Measurements from ENCODE around the gene SKAP1. TPM values are rescaled to one million over a fixed set of nuclear protein-coding genes. Genes with fewer than 3 reads are reported as not detected.

Gene SKAP1
- total and polyA plus RNA-seq, 8 donors = 2.4 to 4.4 (median 3.2) TPM; not detected in 2

DNA sequence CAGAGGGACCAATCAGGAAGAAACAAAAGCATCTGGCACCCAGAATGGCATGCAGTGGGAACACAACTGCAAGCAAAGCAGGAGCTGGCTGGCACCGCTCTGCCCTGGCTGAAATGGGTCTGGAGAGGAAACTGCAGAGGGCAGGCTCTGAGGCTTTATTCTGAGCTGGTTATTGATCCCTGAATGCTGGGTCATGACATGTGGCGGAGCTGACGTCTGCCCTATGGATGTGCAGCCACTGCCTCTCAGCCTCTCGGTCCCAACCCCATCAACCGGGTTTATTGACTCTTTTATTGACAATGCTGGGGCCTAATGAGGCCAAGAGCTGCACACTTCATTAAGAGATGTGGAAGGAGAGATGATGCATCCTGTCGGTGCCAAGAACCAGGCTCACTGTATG, 3.9 kb upstream of the SKAP1 start:
- intact Hi-C loops (cut with DNase I; ENCODE audit: low total_unique reads) = no loop called here
- Histone ChIP-seq H3K27me3 (peaks cover 0 to 80% (median 58%) of the 10 kb centered on the region in 3 donors), H3K9me3 (no peaks in the 10 kb centered on the region), H3K36me3 (no peaks in the 10 kb centered on the region), H3K4me1 (peaks cover 6 to 12% (median 8%) of the 10 kb centered on the region in 4 donors), H3K27ac (no peak overlapping the region), H3K4me3 (no peak overlapping the region)
- TF ChIP-seq EP300 (IDR thresholded peaks at IDR 0.05) = no peak
- no peak for TF ChIP-seq POLR2AphosphoS5 (IDR thresholded peaks at IDR 0.05)
- TF ChIP-seq, protein P1, sequence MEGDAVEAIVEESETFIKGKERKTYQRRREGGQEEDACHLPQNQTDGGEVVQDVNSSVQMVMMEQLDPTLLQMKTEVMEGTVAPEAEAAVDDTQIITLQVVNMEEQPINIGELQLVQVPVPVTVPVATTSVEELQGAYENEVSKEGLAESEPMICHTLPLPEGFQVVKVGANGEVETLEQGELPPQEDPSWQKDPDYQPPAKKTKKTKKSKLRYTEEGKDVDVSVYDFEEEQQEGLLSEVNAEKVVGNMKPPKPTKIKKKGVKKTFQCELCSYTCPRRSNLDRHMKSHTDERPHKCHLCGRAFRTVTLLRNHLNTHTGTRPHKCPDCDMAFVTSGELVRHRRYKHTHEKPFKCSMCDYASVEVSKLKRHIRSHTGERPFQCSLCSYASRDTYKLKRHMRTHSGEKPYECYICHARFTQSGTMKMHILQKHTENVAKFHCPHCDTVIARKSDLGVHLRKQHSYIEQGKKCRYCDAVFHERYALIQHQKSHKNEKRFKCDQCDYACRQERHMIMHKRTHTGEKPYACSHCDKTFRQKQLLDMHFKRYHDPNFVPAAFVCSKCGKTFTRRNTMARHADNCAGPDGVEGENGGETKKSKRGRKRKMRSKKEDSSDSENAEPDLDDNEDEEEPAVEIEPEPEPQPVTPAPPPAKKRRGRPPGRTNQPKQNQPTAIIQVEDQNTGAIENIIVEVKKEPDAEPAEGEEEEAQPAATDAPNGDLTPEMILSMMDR (IDR thresholded peaks at IDR 0.05) = no peak
- WGBS, 5 donors = 67 to 80% (median 71%) methylated on average over 6 of the region's 6 CpGs
- no peak for DNase-seq

GRCh38 chr17:48432820-48433775, 3.1 kb upstream of the SKAP1 start:
- peak in 1 of 2 donors; percentile 8 for DNase-seq
- Histone ChIP-seq H3K27ac (no peak overlapping the region), H3K4me1 (peaks cover 6 to 12% (median 8%) of the 10 kb centered on the region in 4 donors), H3K4me3 (no peak overlapping the region), H3K36me3 (no peaks in the 10 kb centered on the region), H3K9me3 (no peaks in the 10 kb centered on the region), H3K27me3 (peaks cover 0 to 87% (median 58%) of the 10 kb centered on the region in 3 donors)
- intact Hi-C loops (cut with DNase I; ENCODE audit: low total_unique reads) = no loop called here
- 40 to 61% (median 42%) methylated on average over 11 of the region's 11 CpGs for WGBS, 5 donors
- TF ChIP-seq POLR2A (IDR thresholded peaks at IDR 0.05) (no peak), EP300 (IDR thresholded peaks at IDR 0.05) (no peak), POLR2AphosphoS5 (IDR thresholded peaks at IDR 0.05) (no peak)
- TF ChIP-seq, protein P1 (IDR thresholded peaks at IDR 0.05) = no peak

- intact Hi-C loops (cut with DNase I; ENCODE audit: low total_unique reads) = no loop called here
- Histone ChIP-seq H3K9me3 (no peaks in the 10 kb centered on the region), H3K27ac (peak overlapping the region in 4 of 5 donors; percentile 18 to 70 (median 48)), H3K4me1 (peaks cover 6 to 18% (median 8%) of the 10 kb centered on the region in 4 donors), H3K36me3 (no peaks in the 10 kb centered on the region), H3K27me3 (peaks cover 0 to 67% (median 40%) of the 10 kb centered on the region in 3 donors), H3K4me3 (peak overlapping the region; percentile 32 to 42 (median 38))
- WGBS, 5 donors = 71 to 78% (median 72%) methylated on average over 8 of the region's 8 CpGs
- DNase-seq = peak in 1 of 2 donors; percentile 25
- TF ChIP-seq POLR2A (IDR thresholded peaks at IDR 0.05) (no peak), POLR2AphosphoS5 (IDR thresholded peaks at IDR 0.05) (no peak), EP300 (IDR thresholded peaks at IDR 0.05) (no peak)
- TF ChIP-seq, protein P1 (IDR thresholded peaks at IDR 0.05) = no peak
Measured at GRCh38 chr17:48429156-48429555, 858 bp downstream of the SKAP1 start.

- Histone ChIP-seq H3K27me3 (peaks cover 0 to 51% (median 31%) of the 10 kb centered on the region in 3 donors), H3K4me1 (peaks cover 6 to 18% (median 8%) of the 10 kb centered on the region in 4 donors), H3K4me3 (no peak overlapping the region), H3K9me3 (no peaks in the 10 kb centered on the region), H3K36me3 (no peaks in the 10 kb centered on the region), H3K27ac (no peak overlapping the region)
- intact Hi-C loops (cut with DNase I; ENCODE audit: low total_unique reads) = no loop called here
- TF ChIP-seq EP300 (IDR thresholded peaks at IDR 0.05) (no peak), POLR2A (IDR thresholded peaks at IDR 0.05) (no peak), POLR2AphosphoS5 (IDR thresholded peaks at IDR 0.05) (no peak)
- TF ChIP-seq, protein P1 (IDR thresholded peaks at IDR 0.05) = no peak
- DNase-seq = peak in 1 of 2 donors; percentile 48
Measured at GRCh38 chr17:48427598-48427997, 2.4 kb downstream of the SKAP1 start.

All from stomach (tissue), 9 donors.